OCI-LY7 (cell line): ENCODE results near the gene PRKAG2. TPM values are rescaled to one million over a fixed set of nuclear protein-coding genes. Genes with fewer than 3 reads are reported as not detected.

Experiments
- BruUV-seq: library from RNA; stranded (reverse); fragments of 400-500 nt; replicated peaks from 2 replicates; lab custom pipeline; 2021; lab: Mats Ljungman, UMichigan
- CTCF ChIA-PET: fragments of 300-600 bp; sonication (Branson Sonifier 250); formaldehyde crosslinking; loops from one replicate; lab custom pipeline; 2022; ENCODE audit warnings: antibody characterized with exemption; ENCODE audit not compliant: unreplicated experiment; lab: Charles Lee
- POLR2A ChIA-PET: fragments of 300-600 bp; sonication (Branson Sonifier 250); formaldehyde crosslinking; loops from one replicate; lab custom pipeline; 2022; ENCODE audit warnings: antibody characterized with exemption; lab: Charles Lee
- DNase-seq: peaks from one replicate; pipeline ENCODE4 v3.0.0-alpha.2; 2015; ENCODE audit warnings: low spot score
- H2AFZ ChIP-seq: fragments of 200-600 bp; sonication (generic), shearing (Covaris generic); 2 replicates; pipeline ENCODE4 v1.6.1; 2014; ENCODE audit warnings: mild to moderate bottlenecking, antibody characterized with exemption, low read length, moderate library complexity
- H3K27ac ChIP-seq: fragments of 200-600 bp; sonication (generic); 2 replicates; pipeline ENCODE4 v1.5.1; 2014; ENCODE audit warnings: mixed run types, low read depth, mild to moderate bottlenecking, moderate library complexity, low read length, inconsistent platforms; ENCODE audit not compliant: poor library complexity, severe bottlenecking
- H3K36me3 ChIP-seq: fragments of 200-600 bp; sonication (generic); 2 replicates; pipeline ENCODE4 v1.6.1; 2014; ENCODE audit warnings: mild to moderate bottlenecking, antibody characterized with exemption, low read length, moderate library complexity, mixed read lengths; ENCODE audit not compliant: insufficient read depth
- H3K4me1 ChIP-seq: fragments of 200-600 bp; sonication (generic); 2 replicates; pipeline ENCODE4 v1.5.1; 2014; ENCODE audit warnings: mild to moderate bottlenecking, low read length; ENCODE audit not compliant: insufficient read depth, poor library complexity, severe bottlenecking
- H3K4me2 ChIP-seq: fragments of 200-600 bp; sonication (generic); 2 replicates; pipeline ENCODE4 v1.6.1; 2014; ENCODE audit warnings: mild to moderate bottlenecking, low read length
- H3K4me3 ChIP-seq: fragments of 200-600 bp; sonication (generic); 2 replicates; pipeline ENCODE4 v1.5.1; 2014; ENCODE audit warnings: mild to moderate bottlenecking, low read depth, low read length; ENCODE audit not compliant: poor library complexity, severe bottlenecking
- H3K79me2 ChIP-seq: fragments of 200-600 bp; sonication (generic); 2 replicates; pipeline ENCODE4 v1.6.1; 2016; ENCODE audit warnings: low read depth, mild to moderate bottlenecking, low read length, moderate library complexity, mixed read lengths; ENCODE audit not compliant: insufficient read depth
- H3K9me2 ChIP-seq: fragments of 200-600 bp; sonication (generic); 2 replicates; pipeline ENCODE4 v1.6.1; 2016; ENCODE audit warnings: mild to moderate bottlenecking, low read length, mixed read lengths; ENCODE audit not compliant: insufficient read depth
- H3K9me3 ChIP-seq: fragments of 200-600 bp; sonication (generic); 2 replicates; pipeline ENCODE4 v1.6.1; 2014; ENCODE audit warnings: mild to moderate bottlenecking, mixed run types, low read length, mixed read lengths
- H4K20me1 ChIP-seq: fragments of 200-600 bp; sonication (generic); 2 replicates; pipeline ENCODE4 v1.6.1; 2014; ENCODE audit warnings: mild to moderate bottlenecking, antibody characterized with exemption, low read length, moderate library complexity, mixed read lengths; ENCODE audit not compliant: insufficient read depth
- EZH2phosphoT487 ChIP-seq: fragments of 200-600 bp; sonication (generic); IDR thresholded peaks from 2 replicates; pipeline ENCODE4 v1.6.1; 2018; ENCODE audit warnings: low read depth, borderline replicate concordance, mild to moderate bottlenecking, mixed run types, antibody characterized with exemption, low read length, moderate library complexity, mixed read lengths
- intact Hi-C: fragments of 100-400 bp; cut with micrococcal nuclease; formaldehyde crosslinking; loops from one replicate; pipeline ENCODE4 v1.10.0; 2022; ENCODE audit not compliant: unreplicated experiment
- total RNA-seq, 2 experiments: library from RNA; depleted of rRNA in 1 of 2; stranded (reverse); fragments of >200 nt in 1 of 2; shearing (Covaris generic) in 1 of 2; gene quantifications; 2 replicates each; pipeline ENCODE4 v1.2.3, GENCODE V29; 2014 to 2022
- TF ChIP-seq, protein P1 (sequence below): fragments of 200-600 bp; sonication (generic); conservative IDR thresholded peaks from 2 replicates; pipeline ENCODE4 v1.5.1; 2014; ENCODE audit warnings: mild to moderate bottlenecking, antibody characterized with exemption, low read length, moderate library complexity, mixed read lengths

Gene PRKAG2
- total RNA-seq, 2 experiments from 2014 or later, result 1.2 to 5.1 TPM

DNA sequence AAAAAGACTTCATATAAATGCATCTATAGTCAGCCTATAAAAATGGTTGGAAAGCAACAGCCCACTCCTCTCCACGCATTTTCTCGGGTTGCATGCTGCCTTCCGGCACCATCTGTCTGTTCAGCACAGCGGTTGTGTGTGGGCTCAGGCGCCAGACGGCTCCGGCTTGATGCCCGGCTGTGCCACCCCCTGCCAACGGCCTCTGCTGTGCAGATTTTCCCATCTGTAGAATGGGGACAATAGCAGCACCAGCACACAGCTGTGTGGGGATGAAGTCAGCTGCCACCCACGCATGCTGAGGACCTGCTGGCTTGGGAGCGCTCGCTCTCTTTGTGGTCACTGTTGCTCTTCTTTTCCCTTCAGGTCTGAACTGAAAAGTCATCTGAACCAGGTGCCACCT, 19.5 kb downstream of the PRKAG2 start:
- Histone ChIP-seq H3K9me2 (no peaks in the 10 kb centered on the region), H3K4me1 (no peaks in the 10 kb centered on the region), H3K9me3 (no peaks in the 10 kb centered on the region), H3K79me2 (no peaks in the 10 kb centered on the region), H3K4me3 (no peak overlapping the region), H3K36me3 (no peaks in the 10 kb centered on the region), H3K4me2 (no peak overlapping the region), H4K20me1 (no peaks in the 10 kb centered on the region), H2AFZ (no peak overlapping the region), H3K27ac (no peak overlapping the region)
- TF ChIP-seq, protein P1, sequence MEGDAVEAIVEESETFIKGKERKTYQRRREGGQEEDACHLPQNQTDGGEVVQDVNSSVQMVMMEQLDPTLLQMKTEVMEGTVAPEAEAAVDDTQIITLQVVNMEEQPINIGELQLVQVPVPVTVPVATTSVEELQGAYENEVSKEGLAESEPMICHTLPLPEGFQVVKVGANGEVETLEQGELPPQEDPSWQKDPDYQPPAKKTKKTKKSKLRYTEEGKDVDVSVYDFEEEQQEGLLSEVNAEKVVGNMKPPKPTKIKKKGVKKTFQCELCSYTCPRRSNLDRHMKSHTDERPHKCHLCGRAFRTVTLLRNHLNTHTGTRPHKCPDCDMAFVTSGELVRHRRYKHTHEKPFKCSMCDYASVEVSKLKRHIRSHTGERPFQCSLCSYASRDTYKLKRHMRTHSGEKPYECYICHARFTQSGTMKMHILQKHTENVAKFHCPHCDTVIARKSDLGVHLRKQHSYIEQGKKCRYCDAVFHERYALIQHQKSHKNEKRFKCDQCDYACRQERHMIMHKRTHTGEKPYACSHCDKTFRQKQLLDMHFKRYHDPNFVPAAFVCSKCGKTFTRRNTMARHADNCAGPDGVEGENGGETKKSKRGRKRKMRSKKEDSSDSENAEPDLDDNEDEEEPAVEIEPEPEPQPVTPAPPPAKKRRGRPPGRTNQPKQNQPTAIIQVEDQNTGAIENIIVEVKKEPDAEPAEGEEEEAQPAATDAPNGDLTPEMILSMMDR, result no peak
- TF ChIP-seq EZH2phosphoT487, result no peak
- no TSS peak for BruUV-seq
- POLR2A ChIA-PET, result no interaction called here
- CTCF ChIA-PET, result no interaction called here
- intact Hi-C loops, result no loop called here
- DNase-seq, result no peak

DNA sequence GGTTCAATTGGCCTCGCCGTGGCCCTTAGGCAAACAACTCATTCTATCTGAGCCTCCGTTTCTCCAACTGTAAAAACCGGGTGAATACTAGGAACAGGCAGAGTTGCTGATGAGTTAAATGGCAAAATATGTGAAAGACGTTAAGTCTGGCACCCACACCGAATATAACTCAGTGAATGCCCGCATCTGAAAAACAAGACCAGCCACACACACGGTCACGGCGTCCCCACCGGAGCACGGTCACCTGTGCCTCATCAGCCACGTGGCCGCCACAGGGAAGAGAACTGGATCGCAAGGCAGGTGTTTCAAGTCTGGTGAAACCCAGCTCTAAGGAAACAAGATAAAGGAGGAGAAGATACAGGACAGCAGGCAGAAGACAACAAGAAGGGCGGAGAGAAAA, 20.4 kb downstream of the PRKAG2 start:
- H3K9me2 ChIP-seq, result no peaks in the 10 kb centered on the region
- no peaks in the 10 kb centered on the region for H3K79me2 ChIP-seq
- no peak overlapping the region for H3K4me3 ChIP-seq
- ChIA-PET POLR2A (no interaction called here), CTCF (no interaction called here)
- intact Hi-C loops, result no loop called here
- no peaks in the 10 kb centered on the region for H3K4me1 ChIP-seq
- H3K4me2 ChIP-seq, result no peak overlapping the region
- DNase-seq, result no peak
- TF ChIP-seq EZH2phosphoT487, result no peak
- TF ChIP-seq, protein P1, result no peak
- no peaks in the 10 kb centered on the region for H4K20me1 ChIP-seq
- no TSS peak for BruUV-seq
- H3K27ac ChIP-seq, result no peak overlapping the region
- no peaks in the 10 kb centered on the region for H3K9me3 ChIP-seq
- H3K36me3 ChIP-seq, result no peaks in the 10 kb centered on the region
- no peak overlapping the region for H2AFZ ChIP-seq

DNA sequence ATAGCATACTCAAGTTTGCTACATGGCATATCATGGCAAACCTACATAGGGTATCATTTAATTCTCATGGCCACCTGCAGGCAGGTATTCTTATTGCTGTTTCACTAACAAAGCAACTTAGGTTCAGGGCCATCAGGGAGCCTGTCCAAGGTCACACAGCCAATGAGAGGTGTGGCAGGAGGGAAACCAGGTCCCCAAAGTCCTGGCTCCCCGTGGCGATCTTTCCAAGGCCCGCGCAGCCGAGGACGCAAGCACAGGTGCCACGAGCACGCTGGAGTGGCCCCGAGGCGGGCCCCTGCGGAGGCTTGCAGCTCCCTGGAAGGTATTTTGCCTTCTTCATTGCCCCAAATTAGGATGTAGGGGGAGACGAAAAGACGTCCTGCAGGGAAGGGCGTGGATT, 20.8 kb downstream of the PRKAG2 start:
- no peaks in the 10 kb centered on the region for H4K20me1 ChIP-seq
- CTCF ChIA-PET, result no interaction called here
- DNase-seq, result no peak
- no peak overlapping the region for H3K27ac ChIP-seq
- intact Hi-C loops, result no loop called here
- TF ChIP-seq EZH2phosphoT487, result no peak
- TF ChIP-seq, protein P1, result no peak
- no peaks in the 10 kb centered on the region for H3K4me1 ChIP-seq
- no peaks in the 10 kb centered on the region for H3K9me3 ChIP-seq
- no peaks in the 10 kb centered on the region for H3K9me2 ChIP-seq
- no peak overlapping the region for H3K4me2 ChIP-seq
- no peaks in the 10 kb centered on the region for H3K79me2 ChIP-seq
- no peak overlapping the region for H3K4me3 ChIP-seq
- POLR2A ChIA-PET, result no interaction called here
- H2AFZ ChIP-seq, result no peak overlapping the region
- H3K36me3 ChIP-seq, result no peaks in the 10 kb centered on the region
- no TSS peak for BruUV-seq
